HG03558 (cell line): ENCODE results near the gene BAG1.

Source experiments
- ATAC-seq: cut with Tn5 transposase; IDR thresholded peaks from one replicate; pipeline ENCODE4 v1.9.1; 2021; ENCODE audit warnings: moderate number of reproducible peaks; ENCODE audit not compliant: unreplicated experiment; ENCODE audit errors: extremely low read depth

The BAG1 gene

GRCh38 chr9:33264473-33265177 lies at the start of gene BAG1, which contains the start of gene CHMP5:
Gene BAG1, minus strand, starts transcription at chr9:33264708.
Gene CHMP5, plus strand, starts transcription at chr9:33265049. Its CDS starts 30 bp downstream, at chr9:33265079.
- peak; percentile 82 for ATAC-seq

GRCh38 chr9:33311953-33312352 lies 47.4 kb upstream of the BAG1 start:
- ATAC-seq: no peak

GRCh38 chr9:33310748-33311147 lies 46.2 kb upstream of the BAG1 start:
- no peak for ATAC-seq

- ATAC-seq: no peak
Observed at GRCh38 chr9:33309903-33310302, 45.4 kb upstream of the BAG1 start.

GRCh38 chr9:33307067-33307466 lies 42.6 kb upstream of the BAG1 start:
- ATAC-seq: no peak

- ATAC-seq: no peak
Observed at GRCh38 chr9:33306037-33306436, 41.5 kb upstream of the BAG1 start.

- no peak for ATAC-seq
Observed at GRCh38 chr9:33304362-33304761, 39.9 kb upstream of the BAG1 start.

- ATAC-seq: no peak
Observed at GRCh38 chr9:33300546-33300945, 36.0 kb upstream of the BAG1 start.

- ATAC-seq: peak; percentile 90
Observed at GRCh38 chr9:33297432-33297831, 32.9 kb upstream of the BAG1 start.

- peak; percentile 28 for ATAC-seq
Observed at GRCh38 chr9:33295571-33295970, 31.1 kb upstream of the BAG1 start.

GRCh38 chr9:33294670-33295432 lies 30.3 kb upstream of the BAG1 start:
- ATAC-seq: no peak

GRCh38 chr9:33293782-33294181 lies 29.3 kb upstream of the BAG1 start:
- no peak for ATAC-seq

- no peak for ATAC-seq
Observed at GRCh38 chr9:33291901-33292300, 27.4 kb upstream of the BAG1 start.

- ATAC-seq: no peak
Observed at GRCh38 chr9:33291031-33291397, 26.5 kb upstream of the BAG1 start.

- peak; percentile 65 for ATAC-seq
Observed at GRCh38 chr9:33290247-33291030, 25.9 kb upstream of the BAG1 start, which contains the start of gene NFX1. Gene NFX1, plus strand, starts transcription at chr9:33290516. Its CDS starts 57 bp downstream, at chr9:33290573.

GRCh38 chr9:33289936-33290246 lies 25.4 kb upstream of the BAG1 start:
- no peak for ATAC-seq

- ATAC-seq: no peak
Observed at GRCh38 chr9:33289496-33289895, 25.0 kb upstream of the BAG1 start.

- no peak for ATAC-seq
Observed at GRCh38 chr9:33288828-33289483, 24.4 kb upstream of the BAG1 start.

GRCh38 chr9:33288235-33288634 lies 23.7 kb upstream of the BAG1 start:
- ATAC-seq: no peak

GRCh38 chr9:33287087-33287490 lies 22.6 kb upstream of the BAG1 start:
- ATAC-seq: no peak
